ENCODE data around the gene SREK1. TPM values are rescaled to one million over a fixed set of nuclear protein-coding genes. Genes with fewer than 3 reads are reported as not detected.

The SREK1 gene
- total and polyA plus RNA-seq, 2 donors (not counting 3 experiments of a cell fraction or from before 2014, with no cell fraction given): 27.4 to 78.6 TPM

GRCh38 chr5:66130493-66130892 is 13.6 kb upstream of the SREK1 start:
- no TSS peak for BruUV-seq (replicated peaks)
- no peaks in the 10 kb centered on the region for H3K9me1 ChIP-seq (replicated peaks; ENCODE audit: control insufficient read depth, extremely low read depth, insufficient read depth, low read length)
- no peak overlapping the region for H3K4me3 ChIP-seq (replicated peaks in 1 of 3; ENCODE audit: insufficient read depth in 1 of 3, low read depth in 1 of 3, low read length in 3 of 3)
- no peak for DNase-seq (ENCODE audit: low read depth, low spot score)
- no peak overlapping the region for H3K9ac ChIP-seq (replicated peaks; ENCODE audit: extremely low read depth, insufficient read depth, low read length)
- TF ChIP-seq JUN (IDR thresholded peaks at IDR 0.05; ENCODE audit: borderline replicate concordance, insufficient read depth, insufficient read length, low read depth) (no peak), FOS (IDR thresholded peaks at IDR 0.05; ENCODE audit: borderline replicate concordance, insufficient read depth, low read length) (no peak), POLR2AphosphoS5 (IDR thresholded peaks at IDR 0.05; ENCODE audit: insufficient read depth, low read depth, low read length) (no peak), GATA2 (IDR thresholded peaks at IDR 0.05; ENCODE audit: insufficient read depth, insufficient read length, low read depth, low read length) (no peak), MYC (IDR thresholded peaks at IDR 0.05; ENCODE audit: low read depth, low read length) (no peak), EZH2 (IDR thresholded peaks at IDR 0.05; ENCODE audit: borderline replicate concordance, low read depth, low read length, severe bottlenecking) (no peak), POLR2A (IDR thresholded peaks at IDR 0.05; ENCODE audit: low read depth, low read length) (no peak), MAX (IDR thresholded peaks at IDR 0.05; ENCODE audit: insufficient read depth, insufficient read length) (no peak)
- TF ChIP-seq, protein P1, sequence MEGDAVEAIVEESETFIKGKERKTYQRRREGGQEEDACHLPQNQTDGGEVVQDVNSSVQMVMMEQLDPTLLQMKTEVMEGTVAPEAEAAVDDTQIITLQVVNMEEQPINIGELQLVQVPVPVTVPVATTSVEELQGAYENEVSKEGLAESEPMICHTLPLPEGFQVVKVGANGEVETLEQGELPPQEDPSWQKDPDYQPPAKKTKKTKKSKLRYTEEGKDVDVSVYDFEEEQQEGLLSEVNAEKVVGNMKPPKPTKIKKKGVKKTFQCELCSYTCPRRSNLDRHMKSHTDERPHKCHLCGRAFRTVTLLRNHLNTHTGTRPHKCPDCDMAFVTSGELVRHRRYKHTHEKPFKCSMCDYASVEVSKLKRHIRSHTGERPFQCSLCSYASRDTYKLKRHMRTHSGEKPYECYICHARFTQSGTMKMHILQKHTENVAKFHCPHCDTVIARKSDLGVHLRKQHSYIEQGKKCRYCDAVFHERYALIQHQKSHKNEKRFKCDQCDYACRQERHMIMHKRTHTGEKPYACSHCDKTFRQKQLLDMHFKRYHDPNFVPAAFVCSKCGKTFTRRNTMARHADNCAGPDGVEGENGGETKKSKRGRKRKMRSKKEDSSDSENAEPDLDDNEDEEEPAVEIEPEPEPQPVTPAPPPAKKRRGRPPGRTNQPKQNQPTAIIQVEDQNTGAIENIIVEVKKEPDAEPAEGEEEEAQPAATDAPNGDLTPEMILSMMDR (IDR thresholded peaks at IDR 0.05; ENCODE audit: extremely low read depth in 1 of 2, insufficient read depth in 1 of 2, low read depth in 1 of 2, low read length in 2 of 2): no peak
- H3K4me2 ChIP-seq (ENCODE audit: insufficient read depth, low read length): no peak overlapping the region
- intact Hi-C loops (cut with micrococcal nuclease) (no loop called here), dilution Hi-C loops (cut with MboI; ENCODE audit: extremely low pct_ligation_motif_present, low sequenced_read_pairs) (no loop called here)
- peaks cover 0 to 2% of the 10 kb centered on the region in 2 experiments for H3K27me3 ChIP-seq (ENCODE audit: control insufficient read depth in 2 of 2, insufficient read depth in 2 of 2, low read length in 2 of 2)
- no peak overlapping the region for H2AFZ ChIP-seq (ENCODE audit: low read depth, low read length)
- no peaks in the 10 kb centered on the region for H3K9me3 ChIP-seq (replicated peaks; ENCODE audit: control insufficient read depth, insufficient read depth, low read length)
- FAIRE-seq: no peak
- no peak overlapping the region for H3K27ac ChIP-seq (ENCODE audit: insufficient read depth, low read depth, low read length)
- H3K79me2 ChIP-seq (ENCODE audit: control insufficient read depth, insufficient read depth, low read length): no peaks in the 10 kb centered on the region
- no peaks in the 10 kb centered on the region for H4K20me1 ChIP-seq (replicated peaks; ENCODE audit: control insufficient read depth, extremely low read depth, insufficient read depth, low read length)
- POLR2A ChIA-PET: no interaction called here
- H3K36me3 ChIP-seq (ENCODE audit: control insufficient read depth in 2 of 2, extremely low read depth in 1 of 2, insufficient read depth in 2 of 2, low read length in 2 of 2): no peaks in the 10 kb centered on the region
- CTCF ChIA-PET: no interaction called here
- no peaks in the 10 kb centered on the region for H3K4me1 ChIP-seq (ENCODE audit: control insufficient read depth, extremely low read depth, insufficient read depth, low read length)
